HG03565 (cell line): ENCODE measurements around the gene YWHAE.
"Not testable (repeated sequence)": the region's sequence is repeated elsewhere in the genome, so short reads cannot be mapped to it uniquely, and the experiment has no call there.

Experiments
- ATAC-seq: cut with Tn5 transposase; IDR thresholded peaks from one replicate; pipeline ENCODE4 v1.9.1; 2021; ENCODE audit warnings: mild to moderate bottlenecking, moderate library complexity; ENCODE audit not compliant: unreplicated experiment

Gene YWHAE

GRCh38 chr17:1399679-1400512 is at the start of gene YWHAE:
Gene YWHAE (minus strand): TSS chr17:1400222. CDS start chr17:1400110, 112 bp downstream.
- peak; percentile 84 for ATAC-seq

- ATAC-seq = no peak
These were observed 49.5 kb upstream of the YWHAE start for GRCh38 chr17:1449412-1449967.

- no peak for ATAC-seq
These were observed 47.0 kb upstream of the YWHAE start for GRCh38 chr17:1447052-1447451.

- no peak for ATAC-seq
These were observed 46.2 kb upstream of the YWHAE start for GRCh38 chr17:1446201-1446600.

- not testable (repeated sequence) for ATAC-seq
These were observed 45.7 kb upstream of the YWHAE start for GRCh38 chr17:1445695-1446094.

GRCh38 chr17:1442721-1443120 is 42.7 kb upstream of the YWHAE start:
- ATAC-seq = not testable (repeated sequence)

GRCh38 chr17:1442187-1442586 is 42.2 kb upstream of the YWHAE start:
- no peak for ATAC-seq

- no peak for ATAC-seq
These were observed 40.9 kb upstream of the YWHAE start for GRCh38 chr17:1440921-1441320.

- ATAC-seq = no peak
These were observed 38.6 kb upstream of the YWHAE start for GRCh38 chr17:1438593-1439083.

GRCh38 chr17:1435326-1435725 is 35.3 kb upstream of the YWHAE start:
- no peak for ATAC-seq

GRCh38 chr17:1434150-1434549 is 34.1 kb upstream of the YWHAE start:
- no peak for ATAC-seq

GRCh38 chr17:1431631-1432104 is 31.6 kb upstream of the YWHAE start:
- ATAC-seq = no peak

GRCh38 chr17:1423456-1424135 is 23.6 kb upstream of the YWHAE start:
- no peak for ATAC-seq

GRCh38 chr17:1422885-1423284 is 22.9 kb upstream of the YWHAE start:
- ATAC-seq = no peak

- ATAC-seq = no peak
These were observed 21.4 kb upstream of the YWHAE start for GRCh38 chr17:1421470-1421869.

- no peak for ATAC-seq
These were observed 21.0 kb upstream of the YWHAE start for GRCh38 chr17:1420981-1421380.

GRCh38 chr17:1420163-1420562 is 20.1 kb upstream of the YWHAE start:
- no peak for ATAC-seq

GRCh38 chr17:1418476-1418875 is 18.5 kb upstream of the YWHAE start:
- not testable (repeated sequence) for ATAC-seq

GRCh38 chr17:1416414-1416813 is 16.4 kb upstream of the YWHAE start:
- ATAC-seq = no peak

GRCh38 chr17:1414634-1415033 is 14.6 kb upstream of the YWHAE start:
- no peak for ATAC-seq

- ATAC-seq = no peak
These were observed 14.1 kb upstream of the YWHAE start for GRCh38 chr17:1414001-1414574.
